ENCODE results near the gene PRKAR2B.

PRKAR2B gene

DNA sequence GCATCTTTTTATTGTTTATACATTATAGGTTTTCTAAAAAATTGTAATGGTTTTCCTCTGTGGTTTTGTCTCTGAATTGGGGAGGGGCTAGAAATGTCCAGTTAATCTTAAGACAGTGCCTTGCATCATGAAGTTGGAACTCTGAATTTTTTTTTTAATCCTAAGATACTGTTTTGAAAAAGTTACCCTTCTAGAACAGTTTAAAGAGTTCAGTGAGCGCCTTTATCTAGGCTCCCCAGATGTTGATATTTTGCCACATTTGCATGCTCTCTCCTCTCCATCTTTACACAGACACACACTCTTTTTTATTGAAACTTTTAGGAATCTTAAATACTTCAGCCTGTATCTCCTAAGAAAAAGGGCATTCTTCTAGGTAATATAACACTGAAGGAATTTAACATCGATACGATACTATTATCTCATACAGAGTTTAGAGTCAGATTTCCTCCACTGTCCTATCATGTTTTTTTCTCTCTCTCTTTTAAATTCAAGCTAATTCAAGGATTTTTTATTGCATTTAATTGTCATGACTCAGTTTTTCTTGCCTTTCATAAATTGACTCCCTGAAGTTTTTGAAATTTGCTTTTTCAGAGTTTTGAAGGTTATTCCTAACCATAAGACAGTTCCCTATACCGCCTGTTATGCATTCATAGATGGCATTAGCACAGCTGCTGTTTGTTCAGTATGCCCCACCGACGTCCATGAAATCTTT, 31.5 kb downstream of the PRKAR2B start:
- Histone ChIP-seq H3K27me3 (ENCODE audit: control insufficient read depth, insufficient read depth, low read length) (no peaks in the 10 kb centered on the region), H3K36me3 (ENCODE audit: control insufficient read depth, insufficient read depth, low read length) (no peaks in the 10 kb centered on the region), H3K4me1 (ENCODE audit: control insufficient read depth, insufficient read depth, low read length) (no peaks in the 10 kb centered on the region), H3K9ac (ENCODE audit: low read length) (no peak overlapping the region), H3K4me3 (ENCODE audit: low read length) (no peak overlapping the region), H3K9me3 (ENCODE audit: control insufficient read depth, low read length) (no peaks in the 10 kb centered on the region)

DNA sequence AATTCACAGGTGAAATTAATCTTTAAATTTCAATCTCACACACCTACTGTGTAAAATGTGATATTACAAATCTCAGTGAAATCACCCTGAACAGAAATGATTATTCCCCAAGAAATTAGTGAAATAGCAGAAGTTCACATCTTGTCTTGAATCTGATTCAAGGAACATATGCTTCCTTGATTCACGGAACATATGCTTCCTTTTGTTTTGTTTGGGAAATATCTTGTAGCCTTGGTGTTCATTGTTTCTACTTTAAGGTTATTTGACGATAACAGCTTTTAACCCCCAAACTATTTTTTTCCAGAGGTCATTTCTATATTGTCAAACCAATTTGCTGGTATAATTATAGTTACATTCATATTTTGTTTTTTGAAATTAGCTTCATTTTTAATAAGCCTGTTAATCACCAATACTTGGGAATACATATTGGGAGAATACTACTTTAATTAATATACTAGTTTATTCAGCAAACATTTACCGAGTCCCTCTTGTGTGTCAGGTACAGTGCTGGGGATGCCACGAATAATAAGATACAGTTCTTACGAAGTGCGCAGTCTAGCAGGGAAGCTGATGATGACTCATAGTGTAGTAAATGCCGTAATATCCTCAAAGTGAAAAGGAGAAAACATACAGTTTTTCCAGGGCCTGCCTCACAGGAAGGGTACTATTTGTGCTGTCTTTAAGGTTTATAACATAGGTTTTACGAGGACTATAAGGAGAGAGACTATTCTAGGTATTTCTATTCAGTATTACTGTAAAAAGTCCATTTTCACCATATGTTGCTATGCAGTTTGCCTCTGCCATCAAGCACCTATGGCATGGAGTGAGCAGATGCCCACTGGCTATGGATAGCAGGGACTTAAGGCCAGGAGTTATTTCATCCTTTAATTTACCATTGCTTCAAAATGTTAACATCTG, 32.5 kb downstream of the PRKAR2B start:
- Histone ChIP-seq H3K36me3 (ENCODE audit: control insufficient read depth, insufficient read depth, low read length) (no peaks in the 10 kb centered on the region), H3K9ac (ENCODE audit: low read length) (no peak overlapping the region), H3K27me3 (ENCODE audit: control insufficient read depth, insufficient read depth, low read length) (no peaks in the 10 kb centered on the region), H3K4me3 (ENCODE audit: low read length) (no peak overlapping the region), H3K9me3 (ENCODE audit: control insufficient read depth, low read length) (no peaks in the 10 kb centered on the region), H3K4me1 (ENCODE audit: control insufficient read depth, insufficient read depth, low read length) (no peaks in the 10 kb centered on the region)

DNA sequence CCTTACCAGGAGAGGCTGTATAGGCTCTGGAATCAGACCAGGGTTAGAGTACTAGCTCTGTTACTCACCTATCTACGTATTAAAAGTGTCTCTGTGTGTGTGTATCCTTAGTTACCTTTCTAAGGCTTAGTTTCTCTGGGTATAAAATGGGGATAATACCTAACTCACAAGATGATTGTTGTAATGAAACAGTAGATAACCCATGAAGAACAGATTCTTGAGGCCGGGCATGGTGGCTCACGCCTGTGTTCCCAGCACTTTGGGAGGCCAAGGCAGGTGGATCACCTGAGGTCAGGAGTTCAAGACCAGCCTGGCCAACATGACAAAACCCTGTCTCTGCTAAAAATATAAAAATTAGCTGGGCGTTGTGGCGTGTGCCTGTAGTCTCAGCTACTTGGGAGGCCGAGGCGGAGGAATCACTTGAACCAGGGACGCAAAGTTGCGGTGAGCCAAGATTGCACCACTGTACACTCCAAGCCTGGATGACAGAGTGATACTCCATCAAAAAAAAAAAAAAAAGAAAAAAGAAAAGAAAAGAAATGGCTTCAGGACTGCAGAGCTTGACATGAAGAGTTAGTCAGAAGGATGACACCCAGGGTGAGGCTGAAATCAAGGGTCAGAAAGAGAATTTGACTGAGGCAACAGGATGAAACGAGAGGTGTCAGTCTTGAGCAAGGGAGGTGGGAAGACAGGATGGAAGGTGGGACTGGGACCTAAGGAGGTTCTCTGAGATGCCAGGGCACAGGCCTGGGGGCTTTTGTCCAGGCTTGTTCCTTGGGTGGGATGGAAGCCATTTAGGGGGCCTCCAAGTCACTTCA, 33.4 kb downstream of the PRKAR2B start:
- Histone ChIP-seq H3K36me3 (ENCODE audit: control insufficient read depth, insufficient read depth, low read length) (no peaks in the 10 kb centered on the region), H3K4me3 (ENCODE audit: low read length) (no peak overlapping the region), H3K9ac (ENCODE audit: low read length) (no peak overlapping the region), H3K4me1 (ENCODE audit: control insufficient read depth, insufficient read depth, low read length) (no peaks in the 10 kb centered on the region), H3K9me3 (ENCODE audit: control insufficient read depth, low read length) (no peaks in the 10 kb centered on the region), H3K27me3 (ENCODE audit: control insufficient read depth, insufficient read depth, low read length) (no peaks in the 10 kb centered on the region)

DNA sequence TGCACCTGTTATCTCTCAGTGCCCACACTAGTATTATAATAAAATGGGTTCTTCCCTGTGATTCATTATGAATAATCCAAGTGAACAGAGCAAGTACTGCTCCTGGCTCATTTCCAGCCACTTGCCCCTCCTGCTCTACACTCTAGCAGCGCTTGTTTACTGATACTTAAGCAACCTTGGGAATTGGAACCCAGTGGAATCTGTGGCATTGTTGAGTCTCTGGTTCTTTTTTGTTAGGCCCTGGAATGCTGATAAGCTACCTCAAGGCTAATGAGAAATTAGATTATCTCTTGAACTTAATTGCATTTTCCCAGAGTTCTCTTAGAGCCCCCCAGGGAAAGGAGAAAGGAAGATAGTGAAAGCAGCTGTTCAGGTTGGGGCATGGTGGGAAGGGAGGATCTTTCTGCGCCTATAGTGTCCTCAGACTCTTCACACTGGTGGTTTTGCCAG, 34.0 kb downstream of the PRKAR2B start:
- Histone ChIP-seq H3K36me3 (ENCODE audit: control insufficient read depth, insufficient read depth, low read length) (no peaks in the 10 kb centered on the region), H3K9me3 (ENCODE audit: control insufficient read depth, low read length) (no peaks in the 10 kb centered on the region), H3K4me3 (ENCODE audit: low read length) (no peak overlapping the region), H3K27me3 (ENCODE audit: control insufficient read depth, insufficient read depth, low read length) (no peaks in the 10 kb centered on the region), H3K4me1 (ENCODE audit: control insufficient read depth, insufficient read depth, low read length) (no peaks in the 10 kb centered on the region), H3K9ac (ENCODE audit: low read length) (no peak overlapping the region)

DNA sequence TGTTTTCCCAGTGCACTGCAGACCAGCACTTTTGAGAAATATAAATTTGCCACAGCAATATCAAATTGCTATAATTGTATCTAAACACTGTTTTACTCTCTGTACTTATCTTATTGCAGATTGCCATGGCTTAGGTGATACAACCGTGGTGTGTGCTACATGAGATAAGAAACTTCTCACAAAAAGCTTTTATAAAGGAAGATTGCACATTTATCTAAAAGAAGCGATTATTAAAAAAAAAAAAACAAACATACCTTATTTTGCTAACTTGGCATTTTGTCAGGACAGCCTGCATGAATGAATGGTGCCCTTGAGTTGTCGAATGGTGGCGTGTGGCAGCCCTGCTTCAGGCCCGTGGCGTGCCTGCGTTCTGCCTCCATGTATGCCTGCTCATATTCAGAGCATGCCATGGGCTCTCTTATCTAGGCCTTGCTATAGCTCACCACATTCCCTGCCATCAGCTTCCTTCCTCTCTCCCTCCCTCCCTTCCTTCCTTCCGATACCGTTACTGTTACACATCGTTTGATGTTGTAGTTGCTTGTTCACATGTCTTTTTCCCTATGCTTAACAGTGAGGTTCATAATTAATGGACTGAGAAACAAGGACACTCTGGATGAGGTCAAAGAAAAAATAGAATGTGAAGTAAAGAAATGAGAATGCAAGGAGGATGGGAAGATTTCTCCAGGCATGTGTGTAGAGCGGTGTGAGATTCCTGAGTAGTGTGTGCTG, 34.9 kb downstream of the PRKAR2B start:
- Histone ChIP-seq H3K9me3 (ENCODE audit: control insufficient read depth, low read length) (no peaks in the 10 kb centered on the region), H3K36me3 (ENCODE audit: control insufficient read depth, insufficient read depth, low read length) (no peaks in the 10 kb centered on the region), H3K4me3 (ENCODE audit: low read length) (no peak overlapping the region), H3K27me3 (ENCODE audit: control insufficient read depth, insufficient read depth, low read length) (no peaks in the 10 kb centered on the region), H3K9ac (ENCODE audit: low read length) (no peak overlapping the region), H3K4me1 (ENCODE audit: control insufficient read depth, insufficient read depth, low read length) (no peaks in the 10 kb centered on the region)

DNA sequence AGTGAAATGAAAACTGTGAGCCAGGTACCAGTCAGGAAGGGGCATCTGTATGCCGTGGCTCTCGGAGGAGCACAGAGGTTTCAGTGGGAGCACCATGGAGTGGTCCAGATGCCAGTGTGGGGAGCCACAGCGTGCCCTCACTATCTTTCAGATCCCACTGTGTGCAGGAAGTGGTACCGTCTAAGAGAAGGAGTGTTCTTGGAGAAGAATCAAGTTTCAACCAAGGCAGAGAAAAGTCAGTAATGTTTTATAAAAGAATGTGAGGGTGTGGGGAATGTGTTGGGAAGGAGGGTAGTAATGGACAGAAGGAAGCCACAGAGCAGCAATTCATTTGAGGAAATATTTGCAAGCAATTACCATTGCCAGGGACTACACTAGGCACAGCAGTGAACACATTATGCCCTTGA, 35.6 kb downstream of the PRKAR2B start:
- Histone ChIP-seq H3K9me3 (ENCODE audit: control insufficient read depth, low read length) (no peaks in the 10 kb centered on the region), H3K4me1 (ENCODE audit: control insufficient read depth, insufficient read depth, low read length) (no peaks in the 10 kb centered on the region), H3K4me3 (ENCODE audit: low read length) (no peak overlapping the region), H3K36me3 (ENCODE audit: control insufficient read depth, insufficient read depth, low read length) (no peaks in the 10 kb centered on the region), H3K9ac (ENCODE audit: low read length) (no peak overlapping the region), H3K27me3 (ENCODE audit: control insufficient read depth, insufficient read depth, low read length) (no peaks in the 10 kb centered on the region)

DNA sequence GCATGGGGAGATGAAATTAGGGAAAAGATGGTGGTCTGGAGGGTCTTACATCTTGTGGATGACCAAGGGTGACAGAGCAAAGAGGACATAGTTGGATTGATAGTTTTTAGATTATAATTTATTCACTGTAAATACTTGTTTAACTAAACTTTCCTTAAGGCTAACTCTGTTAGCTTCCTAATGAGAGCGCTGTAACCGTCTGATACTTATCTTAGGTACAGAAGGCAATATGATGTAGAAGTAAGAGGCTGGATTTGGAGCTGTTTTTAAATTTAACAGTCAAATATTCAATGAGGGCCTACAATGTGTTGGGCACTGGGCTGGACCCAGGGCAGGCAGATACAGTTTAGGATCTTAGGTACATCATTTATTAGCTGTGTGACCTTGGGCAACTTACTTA, 36.0 kb downstream of the PRKAR2B start:
- H3K9ac ChIP-seq (ENCODE audit: low read length): no peak overlapping the region
- H3K4me1 ChIP-seq (ENCODE audit: control insufficient read depth, insufficient read depth, low read length): no peaks in the 10 kb centered on the region
- no peaks in the 10 kb centered on the region for H3K27me3 ChIP-seq (ENCODE audit: control insufficient read depth, insufficient read depth, low read length)

DNA sequence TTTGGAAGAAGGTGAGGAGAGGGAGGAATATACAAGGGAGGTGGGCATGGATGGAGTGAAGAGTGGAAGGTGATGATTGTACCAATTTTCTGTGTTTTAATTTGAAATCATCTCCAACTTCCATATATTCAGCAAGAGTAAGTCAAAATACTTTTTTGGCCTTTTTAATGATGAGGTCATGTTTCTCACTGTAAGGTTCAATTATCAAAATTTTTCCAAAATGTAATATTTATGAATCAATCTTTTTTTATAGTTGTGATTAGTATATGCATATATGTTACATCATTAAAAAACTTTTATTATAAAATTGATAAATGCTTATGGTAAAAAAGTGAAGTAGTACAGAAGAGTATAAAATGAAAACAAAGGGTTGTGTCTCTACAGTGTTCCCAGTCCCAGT, 40.7 kb downstream of the PRKAR2B start:
- no peaks in the 10 kb centered on the region for H3K27me3 ChIP-seq (ENCODE audit: control insufficient read depth, insufficient read depth, low read length)
- no peak overlapping the region for H3K4me3 ChIP-seq (ENCODE audit: low read length)
- no peaks in the 10 kb centered on the region for H3K36me3 ChIP-seq (ENCODE audit: control insufficient read depth, insufficient read depth, low read length)
- no peaks in the 10 kb centered on the region for H3K9me3 ChIP-seq (ENCODE audit: control insufficient read depth, low read length)
- H3K4me1 ChIP-seq (ENCODE audit: control insufficient read depth, insufficient read depth, low read length): no peaks in the 10 kb centered on the region
- no peak overlapping the region for H3K9ac ChIP-seq (ENCODE audit: low read length)

More for the DNA sequence above, 36.0 kb downstream of the PRKAR2B start:
- Histone ChIP-seq H3K36me3 (ENCODE audit: control insufficient read depth, insufficient read depth, low read length) (no peaks in the 10 kb centered on the region), H3K4me3 (ENCODE audit: low read length) (no peak overlapping the region), H3K9me3 (ENCODE audit: control insufficient read depth, low read length) (no peaks in the 10 kb centered on the region)

DNA sequence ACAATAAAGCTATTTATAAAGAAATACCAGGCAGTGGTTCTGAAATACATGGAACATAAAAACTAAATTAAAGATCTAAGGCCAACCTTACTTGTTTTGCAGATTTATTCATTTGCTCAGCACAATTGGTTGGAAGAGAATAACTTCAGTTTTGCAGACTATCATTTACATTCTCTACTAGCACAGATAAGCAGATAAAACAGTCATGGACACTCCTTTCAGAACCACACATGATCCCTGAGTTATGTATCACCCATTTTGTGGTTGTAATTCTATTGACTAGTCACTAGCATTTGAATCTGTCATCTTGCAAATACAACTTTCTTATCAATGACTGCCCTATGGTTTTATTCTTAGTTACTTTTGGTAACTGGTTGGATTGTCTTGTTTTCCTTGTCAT, 45.1 kb downstream of the PRKAR2B start:
- H3K4me3 ChIP-seq (ENCODE audit: low read length): no peak overlapping the region
- H3K4me1 ChIP-seq (ENCODE audit: control insufficient read depth, insufficient read depth, low read length): no peaks in the 10 kb centered on the region
- no peaks in the 10 kb centered on the region for H3K9me3 ChIP-seq (ENCODE audit: control insufficient read depth, low read length)
- H3K9ac ChIP-seq (ENCODE audit: low read length): no peak overlapping the region
- H3K36me3 ChIP-seq (ENCODE audit: control insufficient read depth, insufficient read depth, low read length): no peaks in the 10 kb centered on the region
- no peaks in the 10 kb centered on the region for H3K27me3 ChIP-seq (ENCODE audit: control insufficient read depth, insufficient read depth, low read length)

DNA sequence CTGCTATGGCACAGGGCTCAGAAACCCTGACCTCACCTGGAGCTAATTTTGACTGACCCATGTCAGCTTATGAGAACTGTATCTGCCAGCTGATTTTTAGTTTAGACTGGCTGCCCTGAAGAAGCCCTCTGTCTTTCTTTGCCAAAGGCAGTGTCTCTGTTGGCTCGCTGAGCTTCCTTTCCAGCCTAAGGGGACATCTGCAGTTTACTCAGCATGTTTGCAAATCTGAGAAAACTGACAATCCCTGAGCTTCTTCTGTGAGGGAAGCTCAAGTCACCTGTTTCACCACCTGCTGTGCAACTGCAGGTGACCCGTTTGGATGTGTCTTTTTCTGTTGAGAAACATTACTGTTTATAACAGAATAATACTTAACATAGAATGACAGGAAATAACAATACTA, 46.0 kb downstream of the PRKAR2B start:
- H3K36me3 ChIP-seq (ENCODE audit: control insufficient read depth, insufficient read depth, low read length): no peaks in the 10 kb centered on the region
- no peaks in the 10 kb centered on the region for H3K9me3 ChIP-seq (ENCODE audit: control insufficient read depth, low read length)
- no peak overlapping the region for H3K9ac ChIP-seq (ENCODE audit: low read length)
- H3K4me3 ChIP-seq (ENCODE audit: low read length): no peak overlapping the region
- no peaks in the 10 kb centered on the region for H3K4me1 ChIP-seq (ENCODE audit: control insufficient read depth, insufficient read depth, low read length)
- H3K27me3 ChIP-seq (ENCODE audit: control insufficient read depth, insufficient read depth, low read length): no peaks in the 10 kb centered on the region

DNA sequence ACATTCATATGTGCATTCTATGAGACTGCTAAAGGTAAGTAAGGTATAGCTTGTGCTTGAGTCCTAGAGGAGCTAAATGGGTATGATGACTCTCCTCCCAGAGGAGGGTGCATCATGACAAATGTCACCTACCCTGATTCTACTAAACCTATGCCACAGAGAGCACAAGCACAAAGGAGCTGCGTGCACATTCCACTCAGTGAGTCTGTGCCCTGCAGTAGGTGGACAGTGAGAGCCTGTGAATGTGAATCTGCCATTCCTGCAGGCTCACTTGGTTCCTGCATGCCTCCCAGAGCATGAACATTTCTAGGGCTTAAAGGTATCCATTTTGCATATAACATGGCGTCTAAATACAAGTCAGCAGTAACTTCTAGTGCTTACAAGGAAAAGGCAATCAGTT, 46.8 kb downstream of the PRKAR2B start:
- Histone ChIP-seq H3K9ac (ENCODE audit: low read length) (no peak overlapping the region), H3K4me1 (ENCODE audit: control insufficient read depth, insufficient read depth, low read length) (no peaks in the 10 kb centered on the region)

More for the DNA sequence above, 46.8 kb downstream of the PRKAR2B start:
- Histone ChIP-seq H3K27me3 (ENCODE audit: control insufficient read depth, insufficient read depth, low read length) (no peaks in the 10 kb centered on the region), H3K4me3 (ENCODE audit: low read length) (no peak overlapping the region), H3K36me3 (ENCODE audit: control insufficient read depth, insufficient read depth, low read length) (no peaks in the 10 kb centered on the region), H3K9me3 (ENCODE audit: control insufficient read depth, low read length) (no peaks in the 10 kb centered on the region)
